DND-41 (cell line): Measurements from ENCODE around the gene EFNA3.

Experiments
- EZH2 ChIP-seq: IDR thresholded peaks from 3 replicates; pipeline ENCODE4 v1.6.1; 2012; ENCODE audit warnings: borderline replicate concordance, low read depth, mild to moderate bottlenecking, moderate library complexity, low read length, inconsistent platforms; ENCODE audit not compliant: severe bottlenecking
- TF ChIP-seq, protein P1 (sequence below): IDR thresholded peaks from 2 replicates; pipeline ENCODE4 v1.5.1; 2012; ENCODE audit warnings: borderline replicate concordance, low read length, moderate library complexity, mild to moderate bottlenecking; ENCODE audit not compliant: poor library complexity, severe bottlenecking; ENCODE audit errors: extremely low read depth

DNA sequence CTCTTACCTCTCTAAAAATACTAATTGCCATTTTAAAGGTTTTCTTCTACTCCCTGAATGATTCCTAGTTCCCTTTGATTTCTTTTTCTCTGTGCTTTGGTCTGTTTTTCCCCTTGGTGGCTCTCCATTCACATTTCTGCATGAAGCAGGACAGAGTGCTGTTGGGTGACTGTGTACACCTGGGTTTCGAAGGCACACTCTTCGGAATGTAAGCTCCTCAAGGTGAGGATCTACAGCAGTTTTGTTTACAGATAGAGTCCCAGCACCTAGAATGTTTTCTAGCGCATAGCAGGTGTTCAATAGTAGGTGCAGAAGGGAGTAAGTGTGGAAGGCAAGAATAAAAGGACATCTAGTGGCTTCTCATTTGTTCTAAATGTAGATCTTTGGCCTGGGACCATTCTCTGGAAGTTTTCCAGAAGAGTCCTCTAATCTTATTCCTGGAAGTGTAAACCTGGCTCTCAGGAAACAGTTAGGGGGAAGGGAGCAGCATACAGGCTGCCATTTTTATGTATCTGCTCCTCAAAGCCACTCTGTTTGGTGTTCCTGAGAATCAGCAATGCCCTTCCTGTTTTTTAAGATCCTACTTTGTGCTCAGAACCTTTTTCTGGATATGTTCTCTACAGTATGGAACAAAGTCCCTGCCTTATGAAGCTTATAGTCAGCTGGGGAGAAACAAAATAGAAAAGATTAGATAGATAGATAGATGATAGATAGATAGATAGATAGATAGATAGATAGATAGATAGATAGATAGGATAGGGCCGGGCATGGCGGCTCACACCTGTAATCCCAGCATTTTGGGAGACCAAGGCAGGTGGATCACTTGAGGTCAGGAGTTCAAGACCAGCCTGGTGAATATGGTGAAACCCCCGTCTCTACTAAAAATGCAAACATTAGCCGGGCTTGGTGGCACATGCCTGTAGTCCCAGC, 26.2 kb downstream of the EFNA3 start:
- TF ChIP-seq, protein P1, sequence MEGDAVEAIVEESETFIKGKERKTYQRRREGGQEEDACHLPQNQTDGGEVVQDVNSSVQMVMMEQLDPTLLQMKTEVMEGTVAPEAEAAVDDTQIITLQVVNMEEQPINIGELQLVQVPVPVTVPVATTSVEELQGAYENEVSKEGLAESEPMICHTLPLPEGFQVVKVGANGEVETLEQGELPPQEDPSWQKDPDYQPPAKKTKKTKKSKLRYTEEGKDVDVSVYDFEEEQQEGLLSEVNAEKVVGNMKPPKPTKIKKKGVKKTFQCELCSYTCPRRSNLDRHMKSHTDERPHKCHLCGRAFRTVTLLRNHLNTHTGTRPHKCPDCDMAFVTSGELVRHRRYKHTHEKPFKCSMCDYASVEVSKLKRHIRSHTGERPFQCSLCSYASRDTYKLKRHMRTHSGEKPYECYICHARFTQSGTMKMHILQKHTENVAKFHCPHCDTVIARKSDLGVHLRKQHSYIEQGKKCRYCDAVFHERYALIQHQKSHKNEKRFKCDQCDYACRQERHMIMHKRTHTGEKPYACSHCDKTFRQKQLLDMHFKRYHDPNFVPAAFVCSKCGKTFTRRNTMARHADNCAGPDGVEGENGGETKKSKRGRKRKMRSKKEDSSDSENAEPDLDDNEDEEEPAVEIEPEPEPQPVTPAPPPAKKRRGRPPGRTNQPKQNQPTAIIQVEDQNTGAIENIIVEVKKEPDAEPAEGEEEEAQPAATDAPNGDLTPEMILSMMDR: no peak
- TF ChIP-seq EZH2: no peak
